Vagina (tissue), 2 donors: Measurements from ENCODE around the gene IMMP2L.

ENCODE experiments used
- CTCF ChIP-seq, 3 experiments: fragments of 450-650 bp in 2 of 3; fragments of 200-600 bp in 1 of 3; sonication (generic) in 1 of 3; IDR thresholded peaks; one replicate each; pipeline ENCODE4 v1.5.1; 2017 to 2019; ENCODE audit warnings: antibody characterized with exemption in 3 of 3, mild to moderate bottlenecking in 2 of 3, moderate library complexity in 2 of 3
- POLR2AphosphoS5 ChIP-seq, 2 donors: sonication (generic); formaldehyde crosslinking; IDR thresholded peaks; one replicate each; pipeline ENCODE4 v1.9.0; 2017; ENCODE audit warnings: antibody characterized with exemption in 2 of 2, mild to moderate bottlenecking in 2 of 2, low read depth in 1 of 2; ENCODE audit not compliant: insufficient read depth in 1 of 2

GRCh38 chr7:111159426-111159825, 402.9 kb downstream of the IMMP2L start:
- TF ChIP-seq POLR2AphosphoS5 (IDR thresholded peaks at IDR 0.05; ENCODE audit: insufficient read depth in 1 of 2, low read depth in 1 of 2) (no peak), CTCF (IDR thresholded peaks at IDR 0.05) (no peak)
